Stimulated activated effector memory CD8-positive, alpha-beta T cell treated with anti-CD3 and anti-CD28 coated beads, Interleukin-12 subunit alpha, Interleukin-12 subunit beta, amount 100 ng/mL, for 72 hours (primary cell): ENCODE results near the gene LDLR.

ENCODE experiments used
- ATAC-seq: fragments of 150-1000 bp; cut with Tn5 transposase; 2 replicates; pipeline ENCODE4 v1.10.0; 2021
- DNase-seq, 2 donors: peaks; one replicate each; pipeline ENCODE4 v3.0.0; 2021 to 2022; ENCODE audit warnings: low spot score in 2 of 2
- H3K27ac Mint-ChIP-seq: one replicate; pipeline ENCODE4 v1.8.0; 2022; ENCODE audit warnings: mild to moderate bottlenecking, mixed read lengths
- H3K36me3 Mint-ChIP-seq: one replicate; pipeline ENCODE4 v1.8.0; 2022; ENCODE audit warnings: mild to moderate bottlenecking, mixed read lengths
- H3K4me1 Mint-ChIP-seq: one replicate; pipeline ENCODE4 v1.8.0; 2022; ENCODE audit warnings: mixed read lengths
- H3K4me3 Mint-ChIP-seq: one replicate; pipeline ENCODE4 v1.8.0; 2022; ENCODE audit warnings: mild to moderate bottlenecking, mixed read lengths
- H3K9me3 Mint-ChIP-seq: one replicate; pipeline ENCODE4 v1.8.0; 2022; ENCODE audit warnings: mixed read lengths

The LDLR gene

GRCh38 chr19:11089254-11090013 is at the start of gene LDLR:
TSS of gene LDLR (plus strand) at chr19:11089463. CDS start at chr19:11089549, 86 bp downstream.
- peaks cover 49% of the 10 kb centered on the region for H3K36me3 Mint-ChIP-seq
- DNase-seq: peak; percentile 55 to 87
- ATAC-seq: peak; percentile 65
- H3K9me3 Mint-ChIP-seq: no peaks in the 10 kb centered on the region
- H3K27ac Mint-ChIP-seq: peak within 1 kb of the TSS; percentile 98
- peak within 1 kb of the TSS; percentile 95 for H3K4me3 Mint-ChIP-seq
- H3K4me1 Mint-ChIP-seq: peaks cover 31% of the 10 kb centered on the region

GRCh38 chr19:11041194-11041593 is 48.1 kb upstream of the LDLR start:
- DNase-seq (no peak), ATAC-seq (no peak)
- Mint-ChIP-seq H3K9me3 (no peaks in the 10 kb centered on the region), H3K36me3 (peaks cover 79% of the 10 kb centered on the region), H3K4me3 (no peak overlapping the region), H3K27ac (no peak overlapping the region), H3K4me1 (no peaks in the 10 kb centered on the region)

- Mint-ChIP-seq H3K36me3 (peaks cover 70% of the 10 kb centered on the region), H3K9me3 (no peaks in the 10 kb centered on the region), H3K4me1 (no peaks in the 10 kb centered on the region), H3K4me3 (no peak overlapping the region), H3K27ac (peak overlapping the region; percentile 7)
- ATAC-seq (no peak), DNase-seq (no peak)
Observed at GRCh38 chr19:11041966-11042627, 47.2 kb upstream of the LDLR start.

GRCh38 chr19:11044431-11044830 is 44.8 kb upstream of the LDLR start:
- Mint-ChIP-seq H3K36me3 (peaks cover 58% of the 10 kb centered on the region), H3K27ac (peak overlapping the region; percentile 74)

GRCh38 chr19:11045536-11045935 is 43.7 kb upstream of the LDLR start:
- ATAC-seq: no peak

More at GRCh38 chr19:11044431-11044830, 44.8 kb upstream of the LDLR start:
- ATAC-seq (no peak), DNase-seq (no peak)
- Mint-ChIP-seq H3K4me3 (no peak overlapping the region), H3K4me1 (peaks cover 13% of the 10 kb centered on the region), H3K9me3 (no peaks in the 10 kb centered on the region)

GRCh38 chr19:11046605-11047354 is 42.5 kb upstream of the LDLR start:
- H3K36me3 Mint-ChIP-seq: peaks cover 50% of the 10 kb centered on the region
- no peak overlapping the region for H3K4me3 Mint-ChIP-seq
- ATAC-seq (no peak), DNase-seq (no peak)
- H3K27ac Mint-ChIP-seq: peak overlapping the region; percentile 45
- no peaks in the 10 kb centered on the region for H3K9me3 Mint-ChIP-seq
- peaks cover 17% of the 10 kb centered on the region for H3K4me1 Mint-ChIP-seq

More at GRCh38 chr19:11045536-11045935, 43.7 kb upstream of the LDLR start:
- no peak overlapping the region for H3K27ac Mint-ChIP-seq
- H3K9me3 Mint-ChIP-seq: no peaks in the 10 kb centered on the region
- peaks cover 60% of the 10 kb centered on the region for H3K36me3 Mint-ChIP-seq
- peaks cover 17% of the 10 kb centered on the region for H3K4me1 Mint-ChIP-seq
- no peak overlapping the region for H3K4me3 Mint-ChIP-seq
- DNase-seq: no peak

- Mint-ChIP-seq H3K9me3 (no peaks in the 10 kb centered on the region), H3K4me1 (peaks cover 17% of the 10 kb centered on the region), H3K4me3 (no peak overlapping the region), H3K27ac (peak overlapping the region; percentile 97), H3K36me3 (peaks cover 45% of the 10 kb centered on the region)
- DNase-seq: no peak
- ATAC-seq: no peak
Observed at GRCh38 chr19:11047866-11048265, 41.4 kb upstream of the LDLR start.

GRCh38 chr19:11050323-11051114 is 38.7 kb upstream of the LDLR start:
- H3K4me1 Mint-ChIP-seq: peaks cover 17% of the 10 kb centered on the region
- no peak for ATAC-seq
- no peak for DNase-seq
- peaks cover 24% of the 10 kb centered on the region for H3K36me3 Mint-ChIP-seq
- H3K4me3 Mint-ChIP-seq: no peak overlapping the region
- no peaks in the 10 kb centered on the region for H3K9me3 Mint-ChIP-seq
- peak overlapping the region; percentile 97 for H3K27ac Mint-ChIP-seq

GRCh38 chr19:11053817-11054195 is 35.5 kb upstream of the LDLR start:
- H3K4me3 Mint-ChIP-seq: no peak overlapping the region
- no peak overlapping the region for H3K27ac Mint-ChIP-seq
- peaks cover 28% of the 10 kb centered on the region for H3K36me3 Mint-ChIP-seq
- H3K4me1 Mint-ChIP-seq: peaks cover 10% of the 10 kb centered on the region
- no peaks in the 10 kb centered on the region for H3K9me3 Mint-ChIP-seq
- DNase-seq (no peak), ATAC-seq (no peak)

GRCh38 chr19:11054200-11054599 is 35.1 kb upstream of the LDLR start:
- H3K27ac Mint-ChIP-seq: no peak overlapping the region
- H3K4me1 Mint-ChIP-seq: peaks cover 6% of the 10 kb centered on the region
- H3K4me3 Mint-ChIP-seq: no peak overlapping the region
- H3K36me3 Mint-ChIP-seq: peaks cover 27% of the 10 kb centered on the region
- ATAC-seq (no peak), DNase-seq (no peak)
- H3K9me3 Mint-ChIP-seq: no peaks in the 10 kb centered on the region

- Mint-ChIP-seq H3K27ac (no peak overlapping the region), H3K4me1 (peaks cover 2% of the 10 kb centered on the region), H3K4me3 (no peak overlapping the region), H3K36me3 (peaks cover 31% of the 10 kb centered on the region), H3K9me3 (no peaks in the 10 kb centered on the region)
- ATAC-seq (no peak), DNase-seq (no peak)
Observed at GRCh38 chr19:11054628-11055027, 34.6 kb upstream of the LDLR start.

GRCh38 chr19:11058246-11059030 is 30.8 kb upstream of the LDLR start:
- Mint-ChIP-seq H3K4me3 (no peak overlapping the region), H3K4me1 (no peaks in the 10 kb centered on the region), H3K27ac (no peak overlapping the region), H3K36me3 (peaks cover 41% of the 10 kb centered on the region), H3K9me3 (no peaks in the 10 kb centered on the region)
- ATAC-seq (no peak), DNase-seq (no peak)

- Mint-ChIP-seq H3K36me3 (peaks cover 51% of the 10 kb centered on the region), H3K27ac (no peak overlapping the region), H3K4me3 (no peak overlapping the region), H3K9me3 (no peaks in the 10 kb centered on the region), H3K4me1 (no peaks in the 10 kb centered on the region)
- DNase-seq: no peak
- no peak for ATAC-seq
Observed at GRCh38 chr19:11059511-11060358, 29.5 kb upstream of the LDLR start.
